ENCODE data around the gene MCF2L.

GRCh38 chr13:112958127-112958989, 10.7 kb upstream of the MCF2L start:
- no peak for TF ChIP-seq TCF7L2 (IDR thresholded peaks at IDR 0.05; ENCODE audit: low read depth, low read length)
- TF ChIP-seq, protein P1, sequence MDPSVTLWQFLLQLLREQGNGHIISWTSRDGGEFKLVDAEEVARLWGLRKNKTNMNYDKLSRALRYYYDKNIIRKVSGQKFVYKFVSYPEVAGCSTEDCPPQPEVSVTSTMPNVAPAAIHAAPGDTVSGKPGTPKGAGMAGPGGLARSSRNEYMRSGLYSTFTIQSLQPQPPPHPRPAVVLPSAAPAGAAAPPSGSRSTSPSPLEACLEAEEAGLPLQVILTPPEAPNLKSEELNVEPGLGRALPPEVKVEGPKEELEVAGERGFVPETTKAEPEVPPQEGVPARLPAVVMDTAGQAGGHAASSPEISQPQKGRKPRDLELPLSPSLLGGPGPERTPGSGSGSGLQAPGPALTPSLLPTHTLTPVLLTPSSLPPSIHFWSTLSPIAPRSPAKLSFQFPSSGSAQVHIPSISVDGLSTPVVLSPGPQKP (CRISPR knock-in tag; IDR thresholded peaks at IDR 0.05): no peak
- TF ChIP-seq, protein P2, sequence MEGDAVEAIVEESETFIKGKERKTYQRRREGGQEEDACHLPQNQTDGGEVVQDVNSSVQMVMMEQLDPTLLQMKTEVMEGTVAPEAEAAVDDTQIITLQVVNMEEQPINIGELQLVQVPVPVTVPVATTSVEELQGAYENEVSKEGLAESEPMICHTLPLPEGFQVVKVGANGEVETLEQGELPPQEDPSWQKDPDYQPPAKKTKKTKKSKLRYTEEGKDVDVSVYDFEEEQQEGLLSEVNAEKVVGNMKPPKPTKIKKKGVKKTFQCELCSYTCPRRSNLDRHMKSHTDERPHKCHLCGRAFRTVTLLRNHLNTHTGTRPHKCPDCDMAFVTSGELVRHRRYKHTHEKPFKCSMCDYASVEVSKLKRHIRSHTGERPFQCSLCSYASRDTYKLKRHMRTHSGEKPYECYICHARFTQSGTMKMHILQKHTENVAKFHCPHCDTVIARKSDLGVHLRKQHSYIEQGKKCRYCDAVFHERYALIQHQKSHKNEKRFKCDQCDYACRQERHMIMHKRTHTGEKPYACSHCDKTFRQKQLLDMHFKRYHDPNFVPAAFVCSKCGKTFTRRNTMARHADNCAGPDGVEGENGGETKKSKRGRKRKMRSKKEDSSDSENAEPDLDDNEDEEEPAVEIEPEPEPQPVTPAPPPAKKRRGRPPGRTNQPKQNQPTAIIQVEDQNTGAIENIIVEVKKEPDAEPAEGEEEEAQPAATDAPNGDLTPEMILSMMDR (IDR thresholded peaks at IDR 0.05 in 2 of 3, conservative IDR thresholded peaks at IDR 0.05 in 1 of 3; ENCODE audit: insufficient read depth in 2 of 3, low read depth in 1 of 3, low read length in 3 of 3): no peak
- no peak for TF ChIP-seq BRF1 (IDR thresholded peaks at IDR 0.05; ENCODE audit: borderline replicate concordance, extremely low read depth, insufficient read length)
- no peak for TF ChIP-seq ZNF589 (CRISPR knock-in tag; IDR thresholded peaks at IDR 0.05; ENCODE audit: low read depth)
- TF ChIP-seq PHB (CRISPR knock-in tag; IDR thresholded peaks at IDR 0.05): no peak
- TF ChIP-seq POLR2AphosphoS2 (IDR thresholded peaks at IDR 0.05; ENCODE audit: low read length): no peak
- TF ChIP-seq POLR3A (IDR thresholded peaks at IDR 0.05; ENCODE audit: borderline replicate concordance, extremely low read depth, insufficient read depth, insufficient read length): no peak
- TF ChIP-seq SP1 (CRISPR knock-in tag; IDR thresholded peaks at IDR 0.05): no peak

All from K562 (cell line).